Measurements from ENCODE around the gene KIRREL1. TPM values are rescaled to one million over a fixed set of nuclear protein-coding genes. Genes with fewer than 3 reads are reported as not detected.

The KIRREL1 gene
- total and polyA plus RNA-seq, 2 donors (not counting 1 experiment from before 2014, with no cell fraction given) = 55.5 to 123 TPM

GRCh38 chr1:158055854-158056253 lies 62.4 kb downstream of the KIRREL1 start:
- Histone ChIP-seq H3K36me3 (ENCODE audit: control insufficient read depth, insufficient read depth, low read length) (peaks cover 8% of the 10 kb centered on the region), H3K4me2 (ENCODE audit: extremely low read depth, insufficient read depth, low read length) (no peak overlapping the region), H3K27ac (ENCODE audit: insufficient read depth, low read length) (no peak overlapping the region), H3K9ac (ENCODE audit: insufficient read depth, low read length) (no peak overlapping the region), H3K4me3 (replicated peaks in 1 of 4; ENCODE audit: control extremely low read depth in 1 of 4, insufficient read depth in 1 of 4, low read depth in 3 of 4, low read length in 4 of 4) (no peak overlapping the region), H3K4me1 (ENCODE audit: control insufficient read depth, extremely low read depth, insufficient read depth, low read length) (peaks cover 17% of the 10 kb centered on the region), H3K9me3 (ENCODE audit: control insufficient read depth, insufficient read depth, low read depth, low read length) (no peaks in the 10 kb centered on the region), H3K79me2 (ENCODE audit: control insufficient read depth, insufficient read depth, low read length) (peaks cover 72% of the 10 kb centered on the region), H4K20me1 (ENCODE audit: control insufficient read depth, extremely low read depth, insufficient read depth, low read length) (no peaks in the 10 kb centered on the region), H2AFZ (ENCODE audit: low read length) (no peak overlapping the region), H3K27me3 (ENCODE audit: control insufficient read depth, insufficient read depth, low read length) (no peaks in the 10 kb centered on the region)
- TF ChIP-seq CTCF (conservative IDR thresholded peaks at IDR 0.05 in 1 of 2, IDR thresholded peaks at IDR 0.05 in 1 of 2; ENCODE audit: low read depth in 1 of 2, low read length in 2 of 2) = no peak
- TF ChIP-seq EZH2 (IDR thresholded peaks at IDR 0.05; ENCODE audit: low read length, missing control alignments) = no peak
- DNase-seq (ENCODE audit: low read depth in 2 of 2) = no peak

GRCh38 chr1:158056498-158056897 lies 63.1 kb downstream of the KIRREL1 start:
- no peak for DNase-seq (ENCODE audit: low read depth in 2 of 2)
- no peak overlapping the region for H2AFZ ChIP-seq (ENCODE audit: low read length)
- no peak overlapping the region for H3K27ac ChIP-seq (ENCODE audit: insufficient read depth, low read length)
- TF ChIP-seq CTCF (conservative IDR thresholded peaks at IDR 0.05 in 1 of 2, IDR thresholded peaks at IDR 0.05 in 1 of 2; ENCODE audit: low read depth in 1 of 2, low read length in 2 of 2) = no peak
- no peak for TF ChIP-seq EZH2 (IDR thresholded peaks at IDR 0.05; ENCODE audit: low read length, missing control alignments)
- H4K20me1 ChIP-seq (ENCODE audit: control insufficient read depth, extremely low read depth, insufficient read depth, low read length) = no peaks in the 10 kb centered on the region
- peaks cover 72% of the 10 kb centered on the region for H3K79me2 ChIP-seq (ENCODE audit: control insufficient read depth, insufficient read depth, low read length)
- H3K4me1 ChIP-seq (ENCODE audit: control insufficient read depth, extremely low read depth, insufficient read depth, low read length) = peaks cover 17% of the 10 kb centered on the region
- H3K9me3 ChIP-seq (ENCODE audit: control insufficient read depth, insufficient read depth, low read depth, low read length) = no peaks in the 10 kb centered on the region
- H3K9ac ChIP-seq (ENCODE audit: insufficient read depth, low read length) = no peak overlapping the region
- no peak overlapping the region for H3K4me3 ChIP-seq (replicated peaks in 1 of 4; ENCODE audit: control extremely low read depth in 1 of 4, insufficient read depth in 1 of 4, low read depth in 3 of 4, low read length in 4 of 4)
- H3K36me3 ChIP-seq (ENCODE audit: control insufficient read depth, insufficient read depth, low read length) = peaks cover 6% of the 10 kb centered on the region
- no peaks in the 10 kb centered on the region for H3K27me3 ChIP-seq (ENCODE audit: control insufficient read depth, insufficient read depth, low read length)
- H3K4me2 ChIP-seq (ENCODE audit: extremely low read depth, insufficient read depth, low read length) = no peak overlapping the region

- Histone ChIP-seq H4K20me1 (ENCODE audit: control insufficient read depth, extremely low read depth, insufficient read depth, low read length) (no peaks in the 10 kb centered on the region), H3K4me2 (ENCODE audit: extremely low read depth, insufficient read depth, low read length) (no peak overlapping the region), H3K4me1 (ENCODE audit: control insufficient read depth, extremely low read depth, insufficient read depth, low read length) (peaks cover 11% of the 10 kb centered on the region), H3K27ac (ENCODE audit: insufficient read depth, low read length) (no peak overlapping the region), H3K4me3 (replicated peaks in 1 of 4; ENCODE audit: control extremely low read depth in 1 of 4, insufficient read depth in 1 of 4, low read depth in 3 of 4, low read length in 4 of 4) (no peak overlapping the region), H3K27me3 (ENCODE audit: control insufficient read depth, insufficient read depth, low read length) (no peaks in the 10 kb centered on the region), H3K9me3 (ENCODE audit: control insufficient read depth, insufficient read depth, low read depth, low read length) (no peaks in the 10 kb centered on the region), H2AFZ (ENCODE audit: low read length) (no peak overlapping the region), H3K9ac (ENCODE audit: insufficient read depth, low read length) (no peak overlapping the region), H3K79me2 (ENCODE audit: control insufficient read depth, insufficient read depth, low read length) (peaks cover 77% of the 10 kb centered on the region), H3K36me3 (ENCODE audit: control insufficient read depth, insufficient read depth, low read length) (peaks cover 6% of the 10 kb centered on the region)
- no peak for DNase-seq (ENCODE audit: low read depth in 2 of 2)
- TF ChIP-seq EZH2 (IDR thresholded peaks at IDR 0.05; ENCODE audit: low read length, missing control alignments) (no peak), CTCF (conservative IDR thresholded peaks at IDR 0.05 in 1 of 2, IDR thresholded peaks at IDR 0.05 in 1 of 2; ENCODE audit: low read depth in 1 of 2, low read length in 2 of 2) (no peak)
Observed at GRCh38 chr1:158058237-158058985, 65.0 kb downstream of the KIRREL1 start.

All from fibroblast of lung (primary cell).